ENCODE results near the gene TOMM22. TPM values are rescaled to one million over a fixed set of nuclear protein-coding genes. Genes with fewer than 3 reads are reported as not detected.

TOMM22 gene
- total and polyA plus RNA-seq, 2 donors (not counting 3 experiments of a cell fraction or from before 2014, with no cell fraction given) = 62.3 to 98.8 TPM

DNA sequence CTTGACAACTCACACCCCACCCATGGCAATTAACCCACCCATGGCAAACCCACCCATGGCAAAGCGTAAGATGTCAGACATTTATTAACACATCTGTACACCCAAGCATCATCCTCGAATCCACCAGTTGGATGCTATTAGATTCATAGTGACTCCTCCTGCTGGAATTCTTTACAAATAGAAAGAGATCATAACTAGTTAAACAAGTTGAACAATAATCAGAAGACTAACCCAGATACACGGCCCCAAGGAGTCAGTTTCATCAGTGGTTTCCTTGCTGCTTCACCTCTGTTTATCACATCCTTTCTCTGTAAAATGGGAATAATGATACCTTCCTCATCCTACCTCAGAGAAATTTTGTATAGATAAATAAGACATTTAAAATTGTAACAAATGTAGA is 29.1 kb downstream of the TOMM22 start:
- H3K36me3 ChIP-seq (ENCODE audit: control insufficient read depth in 2 of 2, extremely low read depth in 1 of 2, insufficient read depth in 2 of 2, low read length in 2 of 2) = peaks cover 0 to 3% of the 10 kb centered on the region in 2 experiments
- no peaks in the 10 kb centered on the region for H3K9me3 ChIP-seq (replicated peaks; ENCODE audit: control insufficient read depth, insufficient read depth, low read length)
- no peak overlapping the region for H2AFZ ChIP-seq (ENCODE audit: low read depth, low read length)
- ChIA-PET POLR2A (no interaction called here), CTCF (no interaction called here)
- H3K4me2 ChIP-seq (ENCODE audit: insufficient read depth, low read length) = no peak overlapping the region
- FAIRE-seq = no peak
- H3K79me2 ChIP-seq (ENCODE audit: control insufficient read depth, insufficient read depth, low read length) = peaks cover 92% of the 10 kb centered on the region
- DNase-seq (ENCODE audit: low read depth, low spot score) = no peak
- no TSS peak for BruUV-seq (replicated peaks)
- no peak overlapping the region for H3K4me3 ChIP-seq (replicated peaks in 1 of 3; ENCODE audit: insufficient read depth in 1 of 3, low read depth in 1 of 3, low read length in 3 of 3)
- no peak overlapping the region for H3K27ac ChIP-seq (ENCODE audit: insufficient read depth, low read depth, low read length)
- TF ChIP-seq EZH2 (IDR thresholded peaks at IDR 0.05; ENCODE audit: borderline replicate concordance, low read depth, low read length, severe bottlenecking) (no peak), FOS (IDR thresholded peaks at IDR 0.05; ENCODE audit: borderline replicate concordance, insufficient read depth, low read length) (no peak), POLR2AphosphoS5 (IDR thresholded peaks at IDR 0.05; ENCODE audit: insufficient read depth, low read depth, low read length) (no peak)
- TF ChIP-seq, protein P1, sequence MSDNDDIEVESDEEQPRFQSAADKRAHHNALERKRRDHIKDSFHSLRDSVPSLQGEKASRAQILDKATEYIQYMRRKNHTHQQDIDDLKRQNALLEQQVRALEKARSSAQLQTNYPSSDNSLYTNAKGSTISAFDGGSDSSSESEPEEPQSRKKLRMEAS (IDR thresholded peaks at IDR 0.05; ENCODE audit: insufficient read depth, insufficient read length) = no peak
- H3K9me1 ChIP-seq (replicated peaks; ENCODE audit: control insufficient read depth, extremely low read depth, insufficient read depth, low read length) = no peaks in the 10 kb centered on the region
- intact Hi-C loops (cut with micrococcal nuclease) (no loop called here), dilution Hi-C loops (cut with MboI; ENCODE audit: extremely low pct_ligation_motif_present, low sequenced_read_pairs) (no loop called here)
- peaks cover 20% of the 10 kb centered on the region for H3K4me1 ChIP-seq (ENCODE audit: control insufficient read depth, extremely low read depth, insufficient read depth, low read length)
- H4K20me1 ChIP-seq (replicated peaks; ENCODE audit: control insufficient read depth, extremely low read depth, insufficient read depth, low read length) = peaks cover 7% of the 10 kb centered on the region
- no peaks in the 10 kb centered on the region for H3K27me3 ChIP-seq (ENCODE audit: control insufficient read depth in 2 of 2, insufficient read depth in 2 of 2, low read length in 2 of 2)
- no peak overlapping the region for H3K9ac ChIP-seq (replicated peaks; ENCODE audit: extremely low read depth, insufficient read depth, low read length)

DNA sequence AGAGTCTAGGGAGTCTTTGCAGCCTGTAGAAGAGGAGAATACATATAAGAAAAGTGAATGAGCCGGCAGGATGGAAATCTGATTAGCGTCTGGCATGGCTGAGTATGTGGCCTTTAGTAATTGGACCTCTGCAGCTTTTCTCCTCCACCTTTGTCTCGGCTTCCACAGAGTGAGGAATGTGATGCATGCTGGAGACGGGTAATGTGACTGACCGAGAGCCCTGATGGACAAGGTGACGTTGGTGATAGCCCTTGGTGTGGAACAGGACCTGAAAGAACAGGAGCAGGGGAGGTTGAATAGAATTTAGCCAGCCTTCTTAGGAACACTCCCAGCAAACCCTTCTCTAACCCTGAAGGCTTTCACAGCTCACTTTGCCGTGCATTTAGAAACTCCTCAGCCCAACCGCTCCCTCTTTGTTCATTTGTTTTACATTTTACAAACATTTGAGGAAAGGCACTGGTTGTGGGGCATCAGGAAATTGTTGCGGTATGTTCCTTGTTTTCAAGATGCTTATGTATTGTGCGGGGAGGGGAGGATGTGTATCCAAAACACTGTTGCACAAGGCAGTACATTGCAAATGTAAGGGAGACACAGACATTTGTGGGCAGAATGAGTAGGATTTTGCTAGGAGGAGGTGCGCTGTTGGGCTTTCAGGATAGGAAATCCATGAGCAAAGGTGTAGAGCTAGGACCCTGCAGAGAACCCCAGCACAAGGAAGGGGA is 30.9 kb downstream of the TOMM22 start:
- FAIRE-seq (no peak), DNase-seq (ENCODE audit: low read depth, low spot score) (no peak)
- no TSS peak for BruUV-seq (replicated peaks)
- ChIA-PET POLR2A (no interaction called here), CTCF (interaction anchor here (1.2 to 1.4 kb wide), 2 partner anchors 12 to 19 kb away, joined by 4 read pairs; no protein-coding TSS in a partner anchor)
- Histone ChIP-seq H4K20me1 (replicated peaks; ENCODE audit: control insufficient read depth, extremely low read depth, insufficient read depth, low read length) (peaks cover 6% of the 10 kb centered on the region), H3K27ac (ENCODE audit: insufficient read depth, low read depth, low read length) (no peak overlapping the region), H3K4me1 (ENCODE audit: control insufficient read depth, extremely low read depth, insufficient read depth, low read length) (peaks cover 9% of the 10 kb centered on the region), H3K9me1 (replicated peaks; ENCODE audit: control insufficient read depth, extremely low read depth, insufficient read depth, low read length) (no peaks in the 10 kb centered on the region), H3K27me3 (ENCODE audit: control insufficient read depth in 2 of 2, insufficient read depth in 2 of 2, low read length in 2 of 2) (no peaks in the 10 kb centered on the region), H3K4me3 (replicated peaks in 1 of 3; ENCODE audit: insufficient read depth in 1 of 3, low read depth in 1 of 3, low read length in 3 of 3) (no peak overlapping the region), H3K9ac (replicated peaks; ENCODE audit: extremely low read depth, insufficient read depth, low read length) (no peak overlapping the region), H3K4me2 (ENCODE audit: insufficient read depth, low read length) (no peak overlapping the region), H3K9me3 (replicated peaks; ENCODE audit: control insufficient read depth, insufficient read depth, low read length) (no peaks in the 10 kb centered on the region), H3K79me2 (ENCODE audit: control insufficient read depth, insufficient read depth, low read length) (peaks cover 79% of the 10 kb centered on the region), H2AFZ (ENCODE audit: low read depth, low read length) (no peak overlapping the region), H3K36me3 (ENCODE audit: control insufficient read depth in 2 of 2, extremely low read depth in 1 of 2, insufficient read depth in 2 of 2, low read length in 2 of 2) (peaks cover 3 to 11% of the 10 kb centered on the region in 2 experiments)
- dilution Hi-C loops (cut with MboI; ENCODE audit: extremely low pct_ligation_motif_present, low sequenced_read_pairs) = no loop called here
- intact Hi-C loops (cut with micrococcal nuclease) = no loop called here
- TF ChIP-seq POLR2AphosphoS5 (IDR thresholded peaks at IDR 0.05; ENCODE audit: insufficient read depth, low read depth, low read length) (no peak), EZH2 (IDR thresholded peaks at IDR 0.05; ENCODE audit: borderline replicate concordance, low read depth, low read length, severe bottlenecking) (no peak), GATA2 (IDR thresholded peaks at IDR 0.05; ENCODE audit: insufficient read depth, insufficient read length, low read depth, low read length) (no peak), JUN (IDR thresholded peaks at IDR 0.05; ENCODE audit: borderline replicate concordance, insufficient read depth, insufficient read length, low read depth) (no peak), MYC (IDR thresholded peaks at IDR 0.05; ENCODE audit: low read depth, low read length) (no peak), FOS (IDR thresholded peaks at IDR 0.05; ENCODE audit: borderline replicate concordance, insufficient read depth, low read length) (no peak), POLR2A (IDR thresholded peaks at IDR 0.05; ENCODE audit: low read depth, low read length) (no peak)
- TF ChIP-seq, protein P1 (IDR thresholded peaks at IDR 0.05; ENCODE audit: insufficient read depth, insufficient read length) = no peak
- TF ChIP-seq, protein P2, sequence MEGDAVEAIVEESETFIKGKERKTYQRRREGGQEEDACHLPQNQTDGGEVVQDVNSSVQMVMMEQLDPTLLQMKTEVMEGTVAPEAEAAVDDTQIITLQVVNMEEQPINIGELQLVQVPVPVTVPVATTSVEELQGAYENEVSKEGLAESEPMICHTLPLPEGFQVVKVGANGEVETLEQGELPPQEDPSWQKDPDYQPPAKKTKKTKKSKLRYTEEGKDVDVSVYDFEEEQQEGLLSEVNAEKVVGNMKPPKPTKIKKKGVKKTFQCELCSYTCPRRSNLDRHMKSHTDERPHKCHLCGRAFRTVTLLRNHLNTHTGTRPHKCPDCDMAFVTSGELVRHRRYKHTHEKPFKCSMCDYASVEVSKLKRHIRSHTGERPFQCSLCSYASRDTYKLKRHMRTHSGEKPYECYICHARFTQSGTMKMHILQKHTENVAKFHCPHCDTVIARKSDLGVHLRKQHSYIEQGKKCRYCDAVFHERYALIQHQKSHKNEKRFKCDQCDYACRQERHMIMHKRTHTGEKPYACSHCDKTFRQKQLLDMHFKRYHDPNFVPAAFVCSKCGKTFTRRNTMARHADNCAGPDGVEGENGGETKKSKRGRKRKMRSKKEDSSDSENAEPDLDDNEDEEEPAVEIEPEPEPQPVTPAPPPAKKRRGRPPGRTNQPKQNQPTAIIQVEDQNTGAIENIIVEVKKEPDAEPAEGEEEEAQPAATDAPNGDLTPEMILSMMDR (IDR thresholded peaks at IDR 0.05; ENCODE audit: extremely low read depth in 1 of 2, insufficient read depth in 1 of 2, low read depth in 1 of 2, low read length in 2 of 2) = no peak

Data from endothelial cell of umbilical vein (primary cell).